Measurements from ENCODE around the gene CXXC1.

Gene CXXC1

DNA sequence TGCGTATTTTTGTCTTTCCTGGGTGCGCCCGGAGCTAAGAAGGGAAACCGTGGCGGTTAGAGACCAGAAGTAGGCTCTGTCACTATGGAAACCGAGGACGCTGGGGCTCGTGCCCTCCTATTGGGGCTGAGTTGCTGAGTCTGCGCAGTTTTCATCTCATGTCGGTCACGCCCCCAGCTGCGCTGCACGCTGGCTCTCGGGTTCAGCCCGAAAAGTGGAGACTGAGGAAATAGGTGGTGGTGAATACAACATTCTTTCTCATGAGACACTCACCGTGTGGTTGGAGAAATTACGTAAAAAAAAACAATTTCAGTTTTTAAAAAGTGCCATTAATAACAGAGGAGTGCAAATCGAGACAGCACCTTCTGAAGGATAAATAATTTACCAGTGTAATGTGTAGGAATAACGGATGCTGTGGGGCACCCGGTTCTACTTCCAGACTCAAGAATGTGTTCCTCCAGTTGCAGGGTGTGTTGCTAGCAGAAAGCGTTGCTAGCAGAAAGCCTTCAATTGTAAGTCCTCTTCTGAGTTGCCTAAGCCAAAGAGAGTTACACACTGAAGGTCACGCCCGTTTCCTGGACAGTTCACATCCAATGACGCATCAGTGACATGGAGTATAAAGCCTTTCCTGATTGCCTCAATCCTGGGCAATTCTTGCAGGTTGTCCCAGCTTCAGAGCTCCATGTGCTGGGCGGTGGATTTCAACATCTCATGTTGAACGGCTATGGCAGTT is 20.4 kb upstream of the CXXC1 start:
- TF ChIP-seq, protein P1, sequence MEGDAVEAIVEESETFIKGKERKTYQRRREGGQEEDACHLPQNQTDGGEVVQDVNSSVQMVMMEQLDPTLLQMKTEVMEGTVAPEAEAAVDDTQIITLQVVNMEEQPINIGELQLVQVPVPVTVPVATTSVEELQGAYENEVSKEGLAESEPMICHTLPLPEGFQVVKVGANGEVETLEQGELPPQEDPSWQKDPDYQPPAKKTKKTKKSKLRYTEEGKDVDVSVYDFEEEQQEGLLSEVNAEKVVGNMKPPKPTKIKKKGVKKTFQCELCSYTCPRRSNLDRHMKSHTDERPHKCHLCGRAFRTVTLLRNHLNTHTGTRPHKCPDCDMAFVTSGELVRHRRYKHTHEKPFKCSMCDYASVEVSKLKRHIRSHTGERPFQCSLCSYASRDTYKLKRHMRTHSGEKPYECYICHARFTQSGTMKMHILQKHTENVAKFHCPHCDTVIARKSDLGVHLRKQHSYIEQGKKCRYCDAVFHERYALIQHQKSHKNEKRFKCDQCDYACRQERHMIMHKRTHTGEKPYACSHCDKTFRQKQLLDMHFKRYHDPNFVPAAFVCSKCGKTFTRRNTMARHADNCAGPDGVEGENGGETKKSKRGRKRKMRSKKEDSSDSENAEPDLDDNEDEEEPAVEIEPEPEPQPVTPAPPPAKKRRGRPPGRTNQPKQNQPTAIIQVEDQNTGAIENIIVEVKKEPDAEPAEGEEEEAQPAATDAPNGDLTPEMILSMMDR (IDR thresholded peaks at IDR 0.05; ENCODE audit: low read depth, low read length) = no peak

GRCh38 chr18:50307400-50307737 is 19.9 kb upstream of the CXXC1 start:
- peak overlapping the region; percentile 58 for H3K4me3 ChIP-seq (ENCODE audit: low read depth, low read length)

More for the DNA sequence above, 20.4 kb upstream of the CXXC1 start:
- H3K4me3 ChIP-seq (ENCODE audit: low read depth, low read length) = peak overlapping the region; percentile 58

DNA sequence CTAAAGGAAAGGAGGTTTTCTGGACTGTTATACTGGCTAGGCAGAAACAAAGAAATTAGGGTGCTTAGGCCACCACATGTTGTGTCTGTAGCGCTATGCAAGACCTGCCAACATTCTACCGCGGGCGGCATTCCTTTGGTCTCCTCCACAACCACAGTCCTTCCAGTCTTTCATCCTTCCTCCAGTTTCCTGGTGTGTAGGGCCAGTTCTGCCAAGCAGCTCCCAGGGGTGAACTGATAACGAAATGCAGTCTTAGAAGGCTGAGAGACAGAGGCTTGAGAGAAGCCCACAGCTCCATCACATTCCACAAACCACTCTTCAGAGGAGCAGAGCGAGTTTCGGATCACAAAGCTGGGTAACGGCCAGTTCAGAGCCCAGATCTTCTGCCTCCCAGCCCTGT is 19.5 kb upstream of the CXXC1 start:
- TF ChIP-seq, protein P1 (IDR thresholded peaks at IDR 0.05; ENCODE audit: low read depth, low read length) = no peak

More at GRCh38 chr18:50307400-50307737, 19.9 kb upstream of the CXXC1 start:
- TF ChIP-seq, protein P1 (IDR thresholded peaks at IDR 0.05; ENCODE audit: low read depth, low read length) = no peak

DNA sequence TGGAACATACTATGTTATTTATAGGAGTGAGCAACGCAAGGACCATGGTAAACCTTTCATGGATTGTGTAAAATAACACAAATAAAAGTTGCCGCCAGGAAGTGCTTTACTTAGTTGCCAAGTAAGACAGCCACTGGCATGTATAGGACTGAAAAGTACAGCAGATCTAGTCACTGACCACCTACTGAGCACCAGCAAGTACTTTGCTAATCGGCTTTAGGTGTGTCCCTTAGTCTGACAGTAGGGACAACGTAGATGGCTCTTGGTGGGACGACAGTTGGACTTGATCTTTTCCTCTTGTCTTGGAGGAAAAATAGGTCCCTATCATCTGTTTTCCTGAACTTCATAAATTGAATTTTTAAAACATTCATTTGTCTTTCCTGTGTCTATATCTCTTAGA is 13.6 kb upstream of the CXXC1 start:
- TF ChIP-seq, protein P1 (IDR thresholded peaks at IDR 0.05; ENCODE audit: low read depth, low read length) = no peak
- H3K4me3 ChIP-seq (ENCODE audit: low read depth, low read length) = no peak overlapping the region

More for the DNA sequence above, 19.5 kb upstream of the CXXC1 start:
- no peak overlapping the region; the same call in 1 of the 2 replicates for H3K4me3 ChIP-seq (ENCODE audit: low read depth, low read length)

DNA sequence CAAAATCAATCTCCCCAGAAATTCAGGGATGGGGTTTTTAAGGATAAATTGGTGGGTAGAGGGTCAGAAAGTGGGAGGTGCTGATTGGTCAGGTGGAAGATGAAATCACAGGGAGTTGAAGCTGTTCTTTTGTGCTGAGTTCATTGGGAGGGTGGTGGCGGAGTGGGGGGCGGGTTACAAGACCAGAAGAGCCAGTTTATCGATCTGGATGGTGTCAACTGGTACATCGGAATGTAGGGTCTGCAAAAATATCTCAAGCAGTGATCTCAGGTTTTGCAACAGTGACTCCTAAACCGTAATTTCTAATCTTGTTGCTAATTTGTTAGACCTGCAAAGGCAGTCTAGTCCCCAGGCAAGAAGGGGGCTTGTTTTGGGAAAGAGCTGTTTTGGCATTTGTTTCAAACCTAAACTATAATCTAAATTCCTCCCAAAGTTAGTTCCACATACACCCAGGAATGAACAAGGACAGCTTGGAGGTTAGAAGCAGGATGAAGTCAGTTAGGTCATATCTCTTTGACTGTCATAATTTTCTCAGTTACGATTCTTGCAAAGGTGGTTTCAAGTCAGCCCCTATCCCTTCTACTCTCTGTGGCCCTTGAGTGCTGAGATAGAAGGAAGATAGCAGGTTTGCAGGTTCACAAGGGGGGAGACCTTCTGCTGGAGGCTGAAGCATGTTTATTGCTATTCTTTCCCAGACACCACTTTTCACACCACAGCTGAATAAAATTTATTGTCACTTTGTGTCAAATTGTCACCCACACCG is 12.3 kb upstream of the CXXC1 start:
- TF ChIP-seq, protein P1 (IDR thresholded peaks at IDR 0.05; ENCODE audit: low read depth, low read length) = no peak
- H3K4me3 ChIP-seq (ENCODE audit: low read depth, low read length) = no peak overlapping the region

- peak overlapping the region; percentile 58 for H3K4me3 ChIP-seq (ENCODE audit: low read depth, low read length)
- TF ChIP-seq, protein P1 (IDR thresholded peaks at IDR 0.05; ENCODE audit: low read depth, low read length) = no peak
These were observed 11.2 kb upstream of the CXXC1 start for GRCh38 chr18:50298443-50299284.

Data from WI38 (cell line).